MM.1S (cell line): ENCODE results near the gene MACROD2.

ENCODE experiments used
- CTCF ChIP-seq: fragments of 300-600 bp; sonication (generic); IDR thresholded peaks from 2 replicates; pipeline ENCODE4 v1.5.1; 2016; ENCODE audit warnings: antibody characterized with exemption, low read length, mixed read lengths
- EZH2phosphoT487 ChIP-seq: fragments of 300-600 bp; sonication (generic); IDR thresholded peaks from 2 replicates; pipeline ENCODE4 v1.6.1; 2018; ENCODE audit warnings: antibody characterized with exemption, low read length

DNA sequence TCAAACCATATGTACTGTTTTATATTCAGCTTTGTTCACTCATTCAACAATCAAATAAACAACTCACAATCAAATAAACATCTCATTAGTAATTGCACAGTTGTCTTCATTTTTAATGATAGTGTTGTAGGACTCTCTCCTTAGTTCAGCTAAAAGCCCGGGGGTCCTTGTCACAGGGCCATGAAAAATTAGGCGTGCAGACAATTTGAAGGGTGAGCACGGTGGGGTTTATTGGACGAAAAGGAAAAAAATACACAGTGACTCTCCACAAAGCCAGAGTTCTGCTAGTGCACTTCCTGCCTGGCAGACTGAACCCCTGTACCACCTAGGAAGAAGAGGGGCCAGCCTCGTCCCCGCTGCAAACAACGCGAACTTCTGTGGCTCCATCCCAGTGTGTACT lies 599.7 kb downstream of the MACROD2 start:
- no peak for TF ChIP-seq CTCF
- TF ChIP-seq EZH2phosphoT487, result no peak
